Midbrain (tissue), 1 donor: ENCODE results near the gene G2E3.
"Not testable (repeated sequence)": the region's sequence is repeated elsewhere in the genome, so short reads cannot be mapped to it uniquely, and the experiment has no call there.

ENCODE experiments used
- DNase-seq: peaks from one replicate; lab custom pipeline; 2025; lab: John Stamatoyannopoulos, UW

G2E3 gene

DNA sequence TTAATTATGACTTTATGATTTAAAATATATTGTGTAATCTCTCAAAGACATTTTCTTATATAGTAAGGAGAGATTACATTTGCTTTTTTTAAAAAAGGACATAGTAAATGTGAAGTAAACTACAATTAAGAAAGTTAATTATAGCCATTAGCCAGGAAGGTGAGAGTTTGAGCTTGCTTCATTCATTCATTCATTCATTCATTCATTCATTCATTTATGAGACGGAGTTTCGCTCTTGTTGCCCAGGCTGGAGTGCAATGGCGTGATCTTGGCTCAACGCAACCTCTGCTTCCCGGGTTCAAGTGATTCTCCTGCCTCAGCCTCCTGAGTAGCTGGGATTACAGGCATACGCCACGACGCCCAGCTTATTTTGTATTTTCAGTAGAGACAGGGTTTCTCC, 45.7 kb downstream of the G2E3 start:
- not testable (repeated sequence) for DNase-seq

DNA sequence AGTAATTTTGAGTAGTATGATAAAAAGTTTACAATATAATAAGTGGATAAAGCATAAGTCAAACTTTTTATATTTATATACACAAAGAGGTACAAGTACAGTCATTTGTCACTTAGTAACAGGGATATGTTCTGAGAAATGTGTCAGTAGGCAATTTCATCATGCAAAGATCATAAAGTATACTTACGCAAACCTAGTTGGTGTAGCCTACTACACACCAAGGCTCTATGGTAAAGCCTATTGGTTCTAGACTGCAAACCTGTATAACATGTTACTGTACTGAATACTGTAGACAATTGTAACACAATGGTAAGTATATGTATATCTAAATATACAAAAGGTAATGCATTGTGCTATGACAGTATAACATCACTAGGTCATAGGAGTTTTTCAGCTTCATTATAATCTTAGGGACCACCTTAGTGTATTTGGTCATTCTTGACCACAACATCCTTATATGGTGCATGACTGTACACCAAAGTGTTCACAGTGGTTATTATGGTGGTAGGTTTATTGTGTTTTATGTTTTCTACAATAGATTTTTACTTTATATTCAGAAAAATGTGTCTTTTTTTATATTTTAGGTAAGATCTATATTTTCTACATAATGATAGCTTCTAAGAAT, 48.3 kb downstream of the G2E3 start:
- no peak for DNase-seq

DNA sequence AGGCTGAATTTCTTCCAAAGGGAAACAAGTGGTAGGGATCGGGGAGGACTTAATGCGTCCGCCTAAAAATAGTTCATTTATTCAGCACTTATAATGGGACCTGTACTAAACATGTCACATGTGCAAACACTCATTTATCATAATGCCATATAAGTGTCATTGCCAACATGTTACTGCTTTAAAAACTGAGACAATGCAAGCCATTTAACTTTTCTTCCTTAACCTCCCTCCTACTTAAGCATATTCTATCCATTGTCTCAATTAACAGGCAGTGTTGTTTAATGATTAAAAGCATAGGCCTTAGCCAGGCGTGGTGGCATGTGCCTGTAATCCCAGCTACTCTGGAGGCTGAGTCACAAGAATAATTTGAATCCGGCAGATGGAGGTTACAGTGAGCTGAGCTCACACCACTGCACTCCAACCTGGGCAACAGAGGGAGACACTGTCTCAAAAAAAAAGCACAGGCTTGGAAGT, 49.6 kb downstream of the G2E3 start:
- DNase-seq = no peak

DNA sequence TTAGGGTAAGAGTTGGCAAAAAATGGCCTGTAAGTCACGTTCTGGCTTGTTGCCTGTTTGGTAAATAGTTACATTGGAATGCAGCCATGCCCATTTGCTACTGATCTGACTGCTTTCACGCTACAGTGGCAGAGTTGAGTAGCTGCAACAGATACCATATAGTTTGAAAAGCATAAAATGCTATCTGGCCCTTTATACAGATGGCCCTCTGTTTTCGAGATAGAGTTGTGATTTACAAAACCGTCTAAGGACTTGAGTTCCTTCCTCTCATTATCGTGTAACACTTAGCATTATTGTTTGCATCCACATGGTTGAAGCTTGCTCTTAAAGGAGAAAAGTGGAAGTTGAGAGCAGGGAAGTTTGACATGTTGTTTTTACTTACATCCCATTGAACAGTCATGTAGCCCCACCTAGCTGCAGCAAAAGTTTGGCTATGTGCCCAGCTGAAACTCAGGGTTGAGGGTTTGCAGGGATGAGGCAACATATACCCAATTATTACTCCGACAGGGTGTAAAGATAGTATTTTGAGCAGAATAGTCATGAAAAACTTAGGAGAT, 51.9 kb downstream of the G2E3 start:
- DNase-seq = no peak

DNA sequence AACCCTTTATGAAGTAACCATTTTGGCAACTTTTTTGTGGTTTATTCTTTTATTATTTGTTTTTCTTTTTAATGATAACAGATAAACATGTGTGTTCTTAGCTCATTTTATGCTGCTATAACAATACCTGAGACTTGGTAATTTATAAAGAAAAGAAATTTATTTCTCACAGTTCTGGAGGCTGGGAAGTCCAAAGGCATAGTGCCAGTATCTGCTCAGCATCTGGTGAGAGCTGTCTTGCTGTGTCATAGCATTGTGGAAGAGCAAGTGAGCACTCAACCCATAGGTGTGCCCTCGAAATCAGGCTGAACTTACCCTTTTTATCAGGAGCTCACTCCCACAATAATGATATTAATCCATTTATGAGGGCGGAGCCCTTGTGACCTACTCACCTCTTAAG, 55.2 kb downstream of the G2E3 start:
- no peak for DNase-seq

DNA sequence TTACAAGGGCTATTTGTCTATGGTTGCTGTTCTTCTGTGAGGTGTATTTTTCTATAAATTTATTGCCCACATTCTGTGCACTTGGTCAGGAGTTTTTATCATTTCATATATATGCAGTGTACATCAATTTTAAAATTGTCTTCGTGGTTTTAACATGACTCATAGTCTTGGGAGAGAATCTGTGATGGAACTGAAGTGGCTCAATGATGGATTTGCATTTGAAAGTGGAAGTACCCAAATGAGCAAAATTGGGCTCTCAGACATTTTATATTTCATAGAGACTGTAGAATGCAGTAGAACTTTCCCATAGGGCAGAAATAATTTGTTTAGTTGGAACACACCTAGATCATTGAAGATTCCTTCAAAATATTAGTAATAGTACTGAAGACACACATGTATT, 61.2 kb downstream of the G2E3 start:
- DNase-seq = no peak

DNA sequence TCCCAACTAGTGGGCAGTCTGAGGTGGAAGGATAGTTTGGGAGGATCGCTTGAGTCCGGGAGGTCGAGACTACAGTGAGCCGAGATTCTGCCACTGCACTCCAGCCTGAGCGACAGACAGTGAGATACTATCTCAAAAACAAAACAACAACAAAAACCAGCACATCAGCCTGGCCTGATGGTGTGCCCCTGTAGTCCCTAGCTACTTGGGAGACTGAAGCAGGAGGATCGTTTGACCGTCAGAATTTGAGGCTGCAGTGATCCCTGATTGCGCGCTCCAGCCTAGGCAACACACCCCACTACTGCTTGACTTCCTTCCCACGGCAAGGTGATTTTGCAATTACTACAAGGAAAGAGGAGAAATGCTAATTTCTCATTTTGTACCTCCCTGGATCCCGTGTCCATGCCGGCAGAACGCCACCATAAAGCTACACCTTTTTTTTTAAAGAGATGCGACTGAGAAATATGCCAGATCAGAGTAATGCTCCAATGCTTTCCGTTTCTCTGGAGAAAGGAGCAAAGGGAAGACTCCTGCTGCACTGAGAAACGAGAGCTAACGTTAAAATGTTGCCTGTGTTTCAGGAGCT, 62.5 kb downstream of the G2E3 start:
- DNase-seq = peak; percentile 50

DNA sequence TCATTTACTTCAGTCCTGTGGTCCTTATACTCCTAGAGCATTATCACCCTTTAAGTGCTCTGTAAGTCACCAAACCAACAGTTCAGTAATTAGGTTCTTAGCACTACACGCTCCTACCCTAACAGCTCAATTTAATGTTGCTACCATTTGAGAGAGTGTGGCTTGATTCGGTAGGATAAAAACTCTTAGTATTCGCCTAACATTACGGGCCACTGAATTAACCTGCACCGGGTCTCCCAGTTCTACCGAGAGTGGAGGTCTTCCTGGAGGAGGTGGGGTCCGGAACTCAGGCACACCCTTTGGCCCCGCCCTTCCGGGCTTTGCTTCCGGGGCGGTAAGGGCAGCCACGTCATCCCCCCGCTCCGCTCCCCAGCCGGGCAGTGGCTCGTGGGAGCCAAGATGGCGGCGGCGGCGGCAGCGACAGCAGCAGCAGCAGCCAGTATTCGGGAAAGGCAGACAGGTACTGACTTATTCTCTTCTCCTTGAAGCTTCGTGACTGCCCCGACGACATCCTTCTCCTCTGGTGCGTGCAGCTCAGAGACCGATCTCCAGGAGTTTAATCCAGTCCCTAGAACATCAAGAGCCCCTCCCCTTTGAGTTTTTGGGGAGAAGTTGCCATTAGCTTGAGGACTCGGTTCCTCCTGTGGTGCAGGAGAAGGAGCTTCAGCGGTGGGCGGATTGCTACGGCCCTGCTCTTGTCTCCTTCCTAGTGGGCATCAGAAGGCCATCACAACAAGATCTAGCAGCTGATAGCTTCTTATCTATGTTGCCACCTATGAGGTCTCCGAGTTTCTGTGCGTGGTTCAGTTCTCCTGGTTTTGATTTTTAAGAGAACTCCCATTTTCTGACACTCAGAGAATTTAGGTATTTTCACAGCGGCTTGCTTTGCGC, 63.2 kb downstream of the G2E3 start, which contains the start of gene SCFD1:
Gene SCFD1, plus strand, starts transcription at position 380 of the 891 bp plus-strand sequence. Its CDS starts 20 bp downstream, at position 400.
- DNase-seq = peak; percentile 95

DNA sequence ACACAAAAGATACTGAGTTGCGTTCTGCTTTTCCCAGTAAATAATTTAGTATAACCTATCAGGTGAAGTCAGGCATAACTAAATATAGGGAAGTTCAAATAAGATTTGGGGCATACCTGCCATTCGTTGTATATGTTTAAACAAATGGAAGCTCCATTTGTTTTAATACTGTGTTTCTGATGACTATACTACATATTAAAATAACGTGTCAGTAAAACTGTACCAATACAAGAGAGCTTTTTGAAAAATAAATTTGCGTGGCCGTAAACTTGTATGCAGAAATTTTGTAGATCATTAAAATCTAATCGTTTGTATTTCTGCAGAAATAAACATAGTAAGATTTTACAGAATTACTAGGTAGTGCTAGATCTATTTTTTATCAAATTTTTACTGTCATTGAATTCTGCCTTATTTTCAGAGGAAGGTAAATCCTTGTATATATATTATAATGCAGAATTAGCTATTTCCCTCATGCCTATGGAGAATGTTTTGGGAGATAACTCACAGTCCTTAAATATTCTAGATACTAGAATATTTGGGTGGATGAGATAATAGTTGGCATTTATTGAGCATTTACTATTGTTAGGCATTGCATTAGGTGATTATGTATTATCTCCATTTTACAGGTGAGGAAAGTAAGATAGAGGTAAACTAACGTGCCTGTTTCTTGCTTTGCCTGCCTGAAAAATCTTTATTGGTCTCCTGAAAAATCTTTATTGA, 64.6 kb downstream of the G2E3 start:
- DNase-seq = no peak

DNA sequence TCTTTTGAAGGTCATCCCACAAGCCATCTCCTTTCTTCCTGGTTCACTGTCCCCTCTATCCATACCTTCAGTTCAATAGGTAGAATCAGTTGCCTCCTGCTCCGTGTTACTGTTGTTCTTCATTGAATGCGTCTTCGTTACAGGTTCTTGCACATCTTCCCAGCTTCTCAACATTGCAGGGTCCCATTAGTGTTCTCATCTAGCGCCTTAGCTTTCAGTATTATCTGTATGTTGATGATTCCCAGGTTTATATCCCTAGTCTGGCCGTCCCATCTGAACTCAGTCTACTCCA, 65.1 kb downstream of the G2E3 start:
- no peak for DNase-seq

DNA sequence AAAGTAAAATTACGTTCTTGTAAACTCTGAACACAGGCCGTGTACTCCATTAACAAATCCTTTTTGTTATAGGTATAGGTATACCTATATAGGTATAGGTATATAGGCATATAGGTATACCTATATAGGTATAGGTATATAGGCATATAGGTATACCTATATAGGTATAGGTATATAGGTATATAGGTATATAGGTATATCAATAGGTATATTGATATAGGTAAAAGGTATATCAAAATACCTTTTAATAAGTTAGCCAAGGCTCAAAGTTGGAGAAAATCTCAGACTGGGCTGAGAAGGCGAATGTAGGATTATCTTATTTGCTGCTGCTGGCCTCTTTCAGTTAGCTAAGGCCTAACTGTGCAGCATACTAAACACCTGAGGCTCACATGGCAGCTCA, 66.6 kb downstream of the G2E3 start:
- DNase-seq = no peak

DNA sequence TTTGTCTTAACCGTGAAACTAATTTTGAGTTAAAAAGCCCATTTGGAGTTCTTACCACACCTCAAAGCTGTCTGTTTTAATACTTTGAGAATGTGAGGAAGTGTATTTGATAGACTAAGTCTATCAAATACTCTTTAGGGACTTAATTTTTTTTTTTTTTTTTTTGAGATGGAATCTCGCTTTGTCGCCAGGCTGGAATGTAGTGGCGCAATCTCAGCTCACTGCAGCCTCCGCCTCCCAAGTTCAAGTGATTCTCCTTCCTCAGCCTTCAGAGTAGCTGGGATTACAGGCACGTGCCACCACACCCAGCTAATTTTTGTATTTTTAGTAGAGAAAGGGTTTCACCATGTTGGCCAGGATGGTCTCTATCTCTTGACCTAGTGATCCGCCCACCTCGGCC, 70.5 kb downstream of the G2E3 start:
- not testable (repeated sequence) for DNase-seq

DNA sequence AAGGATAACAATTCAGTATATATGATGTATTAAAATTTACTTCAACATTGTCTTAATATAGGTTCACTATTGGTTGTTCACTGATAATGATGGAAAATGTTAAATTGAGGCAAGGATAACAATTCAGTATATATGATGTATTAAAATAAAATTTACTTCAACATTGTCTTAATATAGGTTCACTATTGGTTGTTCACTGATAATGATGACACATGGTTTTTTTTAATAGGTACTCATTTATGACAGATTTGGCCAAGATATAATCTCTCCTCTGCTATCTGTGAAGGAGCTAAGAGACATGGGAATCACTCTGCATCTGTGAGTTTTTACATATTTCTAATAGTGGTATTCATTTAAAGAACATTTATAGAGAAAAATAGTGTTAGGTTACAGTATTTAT, 71.3 kb downstream of the G2E3 start:
- DNase-seq = no peak

DNA sequence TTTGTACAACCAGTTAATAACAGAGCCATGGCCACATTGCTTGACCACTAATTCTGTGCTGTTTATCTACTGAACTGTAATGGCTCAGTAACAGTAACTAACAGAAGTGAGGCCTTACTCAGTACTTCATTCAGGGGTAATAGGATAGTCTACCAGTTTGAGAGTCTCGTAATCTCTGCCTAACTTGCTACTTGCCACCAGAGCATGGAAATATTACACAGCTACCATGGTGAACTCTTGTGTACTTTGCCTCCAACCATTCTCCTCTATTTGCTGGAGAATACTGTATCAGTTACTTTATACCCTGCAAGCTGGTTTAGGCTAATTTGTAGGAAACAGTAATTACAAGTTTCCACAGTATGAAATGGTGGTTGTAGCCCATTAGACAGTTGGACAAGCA, 73.8 kb downstream of the G2E3 start:
- no peak for DNase-seq

DNA sequence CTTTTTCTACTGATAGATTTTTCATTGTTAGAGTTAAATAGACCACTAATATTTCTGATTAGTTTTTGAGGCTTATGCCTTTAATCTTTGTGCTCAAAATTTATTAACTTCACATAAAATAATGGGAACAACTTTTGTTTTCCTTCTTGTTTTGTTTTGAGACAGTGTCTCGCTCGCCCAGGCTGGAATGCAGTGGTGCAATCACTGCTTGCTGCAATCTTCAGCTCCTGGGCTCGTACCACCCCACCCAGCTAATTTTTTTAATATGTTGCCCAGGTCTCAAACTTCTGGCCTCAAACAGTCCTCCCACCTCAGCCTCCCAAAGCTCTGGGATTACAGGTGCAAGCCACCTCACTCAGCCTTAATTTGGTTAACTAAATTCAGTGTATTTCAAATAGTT, 80.0 kb downstream of the G2E3 start:
- DNase-seq = no peak

DNA sequence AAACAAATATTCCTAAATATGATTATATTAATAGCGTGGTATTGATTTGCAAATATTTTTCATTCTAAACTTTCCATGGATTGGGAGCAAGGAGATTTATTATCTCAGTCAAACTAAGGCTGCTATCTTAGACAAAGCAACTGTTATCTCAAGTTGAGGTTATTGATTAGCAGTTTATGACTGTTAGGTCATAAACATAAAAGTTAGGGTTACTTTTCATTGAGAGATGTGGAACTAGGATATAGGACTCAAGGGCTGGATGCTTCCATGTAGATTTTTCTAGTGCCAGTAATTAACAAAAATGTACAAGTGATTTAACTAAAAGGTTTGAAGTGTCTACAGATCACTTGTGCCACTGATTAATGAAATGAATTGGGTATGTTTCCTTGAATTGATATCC, 82.2 kb downstream of the G2E3 start:
- DNase-seq = no peak

DNA sequence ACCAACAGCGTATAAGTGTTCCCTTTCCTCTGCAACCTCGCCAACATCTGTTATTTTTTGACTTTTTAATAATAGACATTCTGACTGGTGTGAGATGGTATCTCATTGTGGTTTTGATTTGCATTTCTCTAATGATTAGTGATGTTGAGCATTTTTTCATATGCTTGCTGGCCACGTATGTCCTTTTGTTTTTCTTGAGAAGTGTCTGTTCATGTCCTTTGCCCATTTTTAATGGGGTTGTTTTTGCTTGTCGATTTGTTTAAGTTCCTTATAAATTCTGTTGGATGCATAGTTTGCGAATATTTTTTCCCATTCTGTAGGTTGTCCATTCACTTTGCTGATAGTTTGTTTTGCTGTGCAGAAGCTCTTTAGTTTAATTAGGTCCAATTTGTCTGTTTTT, 85.5 kb downstream of the G2E3 start:
- not testable (repeated sequence) for DNase-seq

DNA sequence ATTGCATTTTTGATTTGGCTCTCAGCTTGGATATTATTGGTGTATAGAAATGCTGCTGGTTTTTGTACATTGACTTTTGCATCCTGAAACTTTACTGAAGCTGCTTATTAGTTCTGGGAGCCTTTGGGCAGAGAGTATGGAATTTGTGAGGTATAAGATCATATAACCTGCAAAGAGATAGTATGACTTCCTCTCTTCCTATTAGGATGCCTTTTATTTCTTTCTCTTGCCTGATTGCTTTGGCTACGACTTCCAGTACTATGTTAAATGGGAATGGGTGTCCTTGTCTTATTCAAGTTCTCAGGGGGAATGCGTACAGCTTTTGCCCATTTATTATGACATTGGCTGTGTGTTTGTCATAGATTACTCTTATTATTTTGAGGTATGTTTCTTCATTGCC, 86.6 kb downstream of the G2E3 start:
- no peak for DNase-seq

DNA sequence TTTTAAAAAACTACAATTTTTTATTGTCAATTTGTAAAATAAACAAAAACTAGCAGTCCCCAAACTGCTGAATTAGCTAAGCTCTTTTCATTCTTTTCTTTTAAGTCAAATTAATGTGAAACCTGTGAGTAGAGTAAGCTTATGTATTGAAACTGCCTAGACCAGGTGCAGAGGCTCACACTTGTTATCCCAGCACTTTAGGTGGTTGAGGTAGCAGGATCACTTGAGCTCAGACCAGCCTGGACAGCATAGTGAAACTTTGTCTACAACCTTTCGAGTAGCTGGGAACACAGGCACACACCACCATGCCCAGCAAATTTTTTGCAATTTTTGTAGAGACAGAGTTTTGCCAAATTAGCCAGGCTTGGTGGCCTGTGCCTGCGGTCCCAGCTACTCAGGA, 89.5 kb downstream of the G2E3 start:
- no peak for DNase-seq

DNA sequence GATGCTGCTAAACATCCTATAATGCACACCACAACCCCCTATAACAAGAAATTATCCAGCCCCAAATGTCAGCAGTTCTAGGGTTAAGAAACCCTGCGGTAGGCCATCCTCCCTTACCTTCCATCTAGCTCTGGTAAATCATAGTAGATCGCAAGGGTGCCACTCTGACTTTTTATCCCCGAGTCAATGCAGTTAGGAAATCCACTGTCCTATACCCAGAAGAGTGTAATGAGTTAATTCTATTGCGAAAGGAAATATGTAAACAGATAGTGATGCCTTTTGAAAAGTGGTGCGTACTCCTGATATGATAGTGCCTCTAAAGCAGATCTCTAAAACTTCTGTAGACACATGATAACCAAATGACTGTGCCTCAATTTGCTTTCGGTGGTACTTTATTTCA, 93.0 kb downstream of the G2E3 start:
- no peak for DNase-seq

DNA sequence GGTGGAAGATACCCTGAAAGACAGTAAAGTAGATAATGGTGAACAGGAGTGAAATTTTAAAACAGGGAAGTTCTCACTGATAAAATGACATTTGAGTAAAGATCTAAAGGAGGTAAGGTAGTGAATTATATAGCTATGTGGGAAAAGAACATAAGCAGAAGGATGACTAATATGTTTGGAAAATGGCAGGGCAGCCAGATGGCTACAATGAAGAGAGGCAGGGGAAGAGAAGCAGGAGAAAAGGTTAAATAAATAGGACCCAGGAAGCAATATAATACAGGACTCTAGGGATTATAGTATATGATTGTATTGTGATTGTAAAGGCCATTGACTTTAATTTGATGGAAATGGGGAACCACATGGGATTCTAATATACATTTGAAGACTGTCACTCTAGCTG, 96.2 kb downstream of the G2E3 start:
- DNase-seq = no peak

DNA sequence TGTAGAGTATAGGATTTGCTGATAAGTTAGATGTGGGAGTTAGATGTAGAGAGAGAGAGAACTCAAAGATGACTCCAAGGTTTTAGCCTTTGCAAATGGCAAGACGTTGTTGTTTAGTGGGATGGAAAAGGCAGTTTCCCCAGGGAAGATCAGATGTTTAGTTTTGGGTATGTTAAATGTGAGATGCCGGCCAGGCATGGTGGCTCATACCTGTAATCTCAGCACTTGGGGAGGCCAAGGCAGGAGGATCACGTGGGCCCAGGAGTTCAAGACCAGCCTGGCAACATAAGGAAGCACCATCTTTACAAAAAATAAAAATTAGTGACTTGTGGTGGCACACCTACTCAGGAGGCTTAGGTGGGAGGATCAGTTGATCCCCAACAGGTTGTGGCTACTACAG, 96.7 kb downstream of the G2E3 start:
- no peak for DNase-seq
